H9 (cell line): Measurements from ENCODE around the gene PMEPA1. TPM values are rescaled to one million over a fixed set of nuclear protein-coding genes. Genes with fewer than 3 reads are reported as not detected.

ENCODE experiments used
- DNase-seq: peaks from one replicate; pipeline ENCODE4 v3.0.0-alpha.2; 2017
- H2AFZ ChIP-seq: one replicate; pipeline ENCODE4 v1.6.1; 2013; ENCODE audit warnings: mild to moderate bottlenecking, low read length, control low read depth, moderate library complexity
- H2AK5ac ChIP-seq: 2 replicates; pipeline ENCODE4 v1.6.1; 2013; ENCODE audit warnings: low read length, control low read depth, mixed read lengths; ENCODE audit not compliant: insufficient read length
- H2BK120ac ChIP-seq: one replicate; pipeline ENCODE4 v1.6.1; 2013; ENCODE audit warnings: low read depth, mild to moderate bottlenecking, low read length, control low read depth, inconsistent platforms; ENCODE audit not compliant: poor library complexity, severe bottlenecking
- H2BK12ac ChIP-seq: 2 replicates; pipeline ENCODE4 v1.6.1; 2013; ENCODE audit warnings: low read length, control low read depth, mixed read lengths, low read depth; ENCODE audit not compliant: insufficient read length
- H2BK15ac ChIP-seq: 2 replicates; pipeline ENCODE4 v1.6.1; 2013; ENCODE audit warnings: low read depth, low read length, control low read depth
- H2BK20ac ChIP-seq: one replicate; pipeline ENCODE4 v1.6.1; 2013; ENCODE audit warnings: low read depth, mild to moderate bottlenecking, low read length, control low read depth, inconsistent platforms; ENCODE audit not compliant: poor library complexity, severe bottlenecking
- H2BK5ac ChIP-seq: 2 replicates; pipeline ENCODE4 v1.6.1; 2013; ENCODE audit warnings: low read length, control low read depth, mixed read lengths; ENCODE audit not compliant: insufficient read length
- H3K14ac ChIP-seq: 2 replicates; pipeline ENCODE4 v1.6.1; 2013; ENCODE audit warnings: low read length, control low read depth; ENCODE audit not compliant: insufficient read depth
- H3K18ac ChIP-seq: 2 replicates; pipeline ENCODE4 v1.6.1; 2013; ENCODE audit warnings: low read depth, mild to moderate bottlenecking, mixed read lengths, low read length, control low read depth; ENCODE audit not compliant: insufficient read length
- H3K23ac ChIP-seq: 2 replicates; pipeline ENCODE4 v1.6.1; 2013; ENCODE audit warnings: low read length, control low read depth, mixed read lengths, low read depth; ENCODE audit not compliant: insufficient read length
- H3K23me2 ChIP-seq: 2 replicates; pipeline ENCODE4 v1.6.1; 2013; ENCODE audit warnings: low read depth, mild to moderate bottlenecking, mixed read lengths, low read length, control low read depth; ENCODE audit not compliant: insufficient read length, poor library complexity, severe bottlenecking
- H3K27ac ChIP-seq: 2 replicates; pipeline ENCODE4 v1.5.1; 2013; ENCODE audit warnings: low read length, control low read depth, mixed read lengths, low read depth; ENCODE audit not compliant: insufficient read length
- H3K27me3 ChIP-seq: 2 replicates; pipeline ENCODE4 v1.6.1; 2013; ENCODE audit warnings: low read length, control low read depth, inconsistent platforms; ENCODE audit not compliant: insufficient read depth
- H3K4ac ChIP-seq: 2 replicates; pipeline ENCODE4 v1.6.1; 2013; ENCODE audit warnings: low read depth, mild to moderate bottlenecking, control low read depth, inconsistent platforms, low read length, moderate library complexity
- H3K4me1 ChIP-seq: 2 replicates; pipeline ENCODE4 v1.6.1; 2013; ENCODE audit warnings: low read length, control low read depth, inconsistent platforms; ENCODE audit not compliant: insufficient read depth
- H3K4me2 ChIP-seq: 2 replicates; pipeline ENCODE4 v1.6.1; 2013; ENCODE audit warnings: low read length, control low read depth, mixed read lengths; ENCODE audit not compliant: insufficient read length, insufficient read depth
- H3K56ac ChIP-seq: 2 replicates; pipeline ENCODE4 v1.6.1; 2013; ENCODE audit warnings: low read depth, mild to moderate bottlenecking, mixed read lengths, low read length, control low read depth; ENCODE audit not compliant: insufficient read length
- H3K79me1 ChIP-seq: 2 replicates; pipeline ENCODE4 v1.6.1; 2013; ENCODE audit warnings: low read depth, mild to moderate bottlenecking, moderate library complexity, low read length, control low read depth, inconsistent platforms; ENCODE audit not compliant: insufficient read depth, poor library complexity, severe bottlenecking
- H3K79me2 ChIP-seq: 2 replicates; pipeline ENCODE4 v1.6.1; 2013; ENCODE audit warnings: low read length, control low read depth, inconsistent platforms; ENCODE audit not compliant: insufficient read depth
- H3K9ac ChIP-seq: 2 replicates; pipeline ENCODE4 v1.6.1; 2013; ENCODE audit warnings: low read length, control low read depth, mixed read lengths; ENCODE audit not compliant: insufficient read length; ENCODE audit errors: extremely low read depth
- H3K9me3 ChIP-seq: one replicate; pipeline ENCODE4 v1.6.1; 2013; ENCODE audit warnings: low read depth, low read length, inconsistent platforms; ENCODE audit not compliant: control insufficient read depth
- H3T11ph ChIP-seq: one replicate; pipeline ENCODE4 v1.6.1; 2013; ENCODE audit warnings: mild to moderate bottlenecking, low read length, control low read depth, inconsistent platforms
- H4K20me1 ChIP-seq: one replicate; pipeline ENCODE4 v1.6.1; 2013; ENCODE audit not compliant: control insufficient read depth, insufficient read length, insufficient read depth
- H4K5ac ChIP-seq: 2 replicates; pipeline ENCODE4 v1.6.1; 2013; ENCODE audit warnings: low read depth, mild to moderate bottlenecking, mixed read lengths, low read length, control low read depth; ENCODE audit not compliant: insufficient read length
- H4K8ac ChIP-seq: replicated peaks from 2 replicates; pipeline ENCODE4 v1.6.1; 2013; ENCODE audit warnings: low read length, control low read depth, mixed read lengths, low read depth; ENCODE audit not compliant: insufficient read length
- H4K91ac ChIP-seq: 2 replicates; pipeline ENCODE4 v1.6.1; 2013; ENCODE audit warnings: low read depth, mild to moderate bottlenecking, moderate library complexity, mixed read lengths, low read length, control low read depth; ENCODE audit not compliant: insufficient read length
- H3K27ac Mint-ChIP-seq, 3 experiments: 2 replicates in 2 of 3; 3 replicates in 1 of 3; pipeline ENCODE4 v1.8.0; 2020 to 2021; ENCODE audit warnings: mixed read lengths in 3 of 3, mild to moderate bottlenecking in 1 of 3, moderate library complexity in 1 of 3
- H3K27me3 Mint-ChIP-seq: 2 replicates; pipeline ENCODE4 v1.8.0; 2021; ENCODE audit warnings: low read depth, mild to moderate bottlenecking, moderate library complexity, mixed read lengths
- H3K36me3 Mint-ChIP-seq, 3 experiments: 2 replicates in 2 of 3; 3 replicates in 1 of 3; pipeline ENCODE4 v1.8.0; 2020 to 2021; ENCODE audit warnings: low read depth in 3 of 3, mixed read lengths in 3 of 3; ENCODE audit not compliant: insufficient read depth in 1 of 3
- H3K4me1 Mint-ChIP-seq, 2 experiments: 2 replicates each; pipeline ENCODE4 v1.8.0; 2020; ENCODE audit warnings: mixed read lengths in 2 of 2
- H3K4me3 Mint-ChIP-seq, 2 experiments: 2 replicates in 1 of 2; 3 replicates in 1 of 2; pipeline ENCODE4 v1.8.0; 2020 to 2021; ENCODE audit warnings: mild to moderate bottlenecking in 2 of 2, mixed read lengths in 2 of 2, moderate library complexity in 1 of 2
- H3K9me3 Mint-ChIP-seq, 2 experiments: 2 replicates in 1 of 2; 3 replicates in 1 of 2; pipeline ENCODE4 v1.8.0; 2020; ENCODE audit warnings: mild to moderate bottlenecking in 2 of 2, mixed read lengths in 2 of 2, moderate library complexity in 1 of 2
- CTCF ChIP-seq: fragments of 200-600 bp; sonication (generic); conservative IDR thresholded peaks from 3 replicates; pipeline ENCODE4 v1.8.0; 2021; ENCODE audit warnings: antibody characterized with exemption, mild to moderate bottlenecking
- WGBS: extraction: QIAGEN DNeasy Blood & Tissue Kit; methylation state at CpG from one replicate; pipeline ENCODE4 v1.1.7; 2013; ENCODE audit warnings: missing lambda C conversion rate, low lambda C conversion rate, mixed read lengths; ENCODE audit not compliant: insufficient read length; ENCODE audit errors: extremely low coverage; 5-methylcytosine and 5-hydroxymethylcytosine counted together
- total RNA-seq: library from RNA; stranded (reverse); gene quantifications from 2 replicates; pipeline ENCODE4 v1.2.1, GENCODE V29; 2021

The PMEPA1 gene
- total RNA-seq, 1 experiment from 2014 or later: 34.6 TPM

- H3K27ac Mint-ChIP-seq: 0 out of 7 replicates have a peak overlapping the region, but pooled peaks of 1 of the 3 experiments have one; percentile 25
- H3K4me2 ChIP-seq: no peak overlapping the region
- no peak overlapping the region for H2AK5ac ChIP-seq
- no peak overlapping the region for H4K8ac ChIP-seq
- no peaks in the 10 kb centered on the region for H3K79me1 ChIP-seq
- no peaks in the 10 kb centered on the region for H3K4me1 ChIP-seq
- no peak overlapping the region for H2BK12ac ChIP-seq
- H2BK120ac ChIP-seq: no peak overlapping the region
- no peak overlapping the region for H2BK5ac ChIP-seq
- H2BK15ac ChIP-seq: no peak overlapping the region
- no peak overlapping the region; a peak in 1 of 5 replicates for H3K4me3 Mint-ChIP-seq
- H3K27me3 Mint-ChIP-seq: no peaks in the 10 kb centered on the region
- no peaks in the 10 kb centered on the region for H3K9me3 Mint-ChIP-seq
- no peaks in the 10 kb centered on the region for H3K79me2 ChIP-seq
- H3K18ac ChIP-seq: no peak overlapping the region
- no CpG with 5 or more reads among the region's 12 CpGs for WGBS
- H3K4me1 Mint-ChIP-seq: peaks cover 15 to 18% of the 10 kb centered on the region in 2 experiments
- H3T11ph ChIP-seq: no peak overlapping the region
- peak; percentile 76 for DNase-seq
- no peak overlapping the region for H3K56ac ChIP-seq
- H2BK20ac ChIP-seq: no peak overlapping the region
- no peak overlapping the region for H3K9ac ChIP-seq
- H2AFZ ChIP-seq: no peak overlapping the region
- H4K91ac ChIP-seq: no peak overlapping the region
- H4K5ac ChIP-seq: no peak overlapping the region
- no peak overlapping the region for H3K27ac ChIP-seq
- no peaks in the 10 kb centered on the region for H4K20me1 ChIP-seq
- no peak overlapping the region for H3K4ac ChIP-seq
- H3K23me2 ChIP-seq: no peaks in the 10 kb centered on the region
- no peak overlapping the region for H3K23ac ChIP-seq
- no peak overlapping the region for H3K14ac ChIP-seq
- peaks cover 22 to 53% (median 28%) of the 10 kb centered on the region in 3 experiments for H3K36me3 Mint-ChIP-seq
- peak; percentile 94 for TF ChIP-seq CTCF
- H3K27me3 ChIP-seq: no peaks in the 10 kb centered on the region
- H3K9me3 ChIP-seq: no peaks in the 10 kb centered on the region
Observed at GRCh38 chr20:57654363-57654997, 55.3 kb downstream of the PMEPA1 start.
